ENCODE measurements around the gene PRKG1. TPM values are rescaled to one million over a fixed set of nuclear protein-coding genes. Genes with fewer than 3 reads are reported as not detected.

PRKG1 gene
- total and polyA plus RNA-seq, 2 of the 8 experiments (the other 6 are each of a cell fraction or from before 2014, with no cell fraction given): 4.2 to 15.2 TPM

GRCh38 chr10:52143338-52143737 is 1069.1 kb downstream of the PRKG1 start:
- POLR2A ChIA-PET (ENCODE audit: partially characterized antibody): interaction anchor here (1.2 kb wide), 1 partner anchor 17 kb away, joined by 3 read pairs; no protein-coding TSS in a partner anchor
- no peak overlapping the region for H4K91ac ChIP-seq (replicated peaks; ENCODE audit: insufficient read length, low read length)
- H2BK12ac ChIP-seq (ENCODE audit: low read depth, low read length): no peak overlapping the region
- H3K9ac ChIP-seq (replicated peaks in 1 of 4; ENCODE audit: extremely low read depth in 1 of 4, low read depth in 3 of 4, low read length in 3 of 4): no peak overlapping the region
- H3K4ac ChIP-seq (replicated peaks; ENCODE audit: insufficient read length, low read depth, low read length): no peak overlapping the region
- H3K4me2 ChIP-seq (ENCODE audit: insufficient read depth in 1 of 2, low read depth in 2 of 2, low read length in 2 of 2): no peak overlapping the region
- no peaks in the 10 kb centered on the region for H3K36me3 ChIP-seq (ENCODE audit: control insufficient read depth in 2 of 4, insufficient read depth in 4 of 4, low read length in 3 of 4)
- H3K9me3 ChIP-seq (ENCODE audit: insufficient read depth in 2 of 2, low read depth in 1 of 2, low read length in 1 of 2): no peaks in the 10 kb centered on the region
- H2BK5ac ChIP-seq (ENCODE audit: low read depth, low read length): no peak overlapping the region
- H3K4me3 ChIP-seq (ENCODE audit: extremely low read depth in 1 of 4, insufficient read depth in 2 of 4, low read depth in 3 of 4, low read length in 4 of 4): no peak overlapping the region
- TF ChIP-seq TAF1 (IDR thresholded peaks at IDR 0.05; ENCODE audit: low read depth, low read length) (no peak), TBP (IDR thresholded peaks at IDR 0.05; ENCODE audit: low read depth, low read length) (no peak), SIRT6 (IDR thresholded peaks at IDR 0.05; ENCODE audit: low read length) (no peak), USF2 (IDR thresholded peaks at IDR 0.05; ENCODE audit: low read length) (no peak), TAF7 (optimal IDR thresholded peaks at IDR 0.05; ENCODE audit: borderline replicate concordance, low read depth, low read length) (no peak), POU5F1 (IDR thresholded peaks at IDR 0.05; ENCODE audit: low read depth, low read length) (no peak), ATF3 (IDR thresholded peaks at IDR 0.05; ENCODE audit: insufficient read depth, low read depth, low read length) (no peak)
- DNase-seq (ENCODE audit: low read depth in 1 of 2, low spot score in 2 of 2) (no peak), FAIRE-seq (no peak)
- H3K18ac ChIP-seq (ENCODE audit: extremely low read depth, low read length): no peak overlapping the region
- H3K27ac ChIP-seq (ENCODE audit: low read depth, low read length): no peak overlapping the region
- no peak overlapping the region for H2BK20ac ChIP-seq (ENCODE audit: low read length)
- no peak overlapping the region for H3K56ac ChIP-seq (replicated peaks; ENCODE audit: insufficient read length, low read depth, low read length)
- H3K23me2 ChIP-seq (ENCODE audit: low read depth, low read length): no peaks in the 10 kb centered on the region; the same call in 1 of the 2 replicates
- H2AK5ac ChIP-seq (ENCODE audit: low read depth, low read length): 0 out of 2 replicates have a peak overlapping the region, but pooled peaks have one; percentile 41
- 73% methylated on average over 1 of the region's 1 CpG; no CpG with 5 or more reads in 1 of the 2 experiments for WGBS, 2 experiments (ENCODE audit: extremely low coverage in 1 of 2, insufficient coverage in 1 of 2, insufficient read length in 1 of 2, insufficient replicate concordance in 2 of 2, low coverage in 1 of 2, low lambda C conversion rate in 2 of 2, missing lambda C conversion rate in 1 of 2)
- no peak overlapping the region for H4K5ac ChIP-seq (ENCODE audit: insufficient read length, low read depth, low read length)
- no peak overlapping the region for H3K23ac ChIP-seq (ENCODE audit: insufficient read length)
- no peaks in the 10 kb centered on the region for H4K20me1 ChIP-seq (replicated peaks in 1 of 2; ENCODE audit: control insufficient read depth in 1 of 2, insufficient read depth in 2 of 2, low read length in 2 of 2)
- H2BK120ac ChIP-seq (replicated peaks; ENCODE audit: low read depth, low read length): no peak overlapping the region
- CTCF ChIA-PET (ENCODE audit: partially characterized antibody): interaction anchor here (1.4 to 2.1 kb wide), 2 partner anchors 29 to 73 kb away, joined by 3 to 4 read pairs; no protein-coding TSS in a partner anchor
- 0 out of 7 replicates have a peak, but pooled peaks cover 0 to 2% (median 0%) of the 10 kb centered on the region in 4 experiments for H3K4me1 ChIP-seq (replicated peaks in 1 of 4; ENCODE audit: control insufficient read depth in 3 of 4, insufficient read depth in 4 of 4, low read length in 3 of 4)
- H2AFZ ChIP-seq (ENCODE audit: low read length): no peak overlapping the region
- H2BK15ac ChIP-seq (ENCODE audit: low read length): no peak overlapping the region
- H3K27me3 ChIP-seq (replicated peaks in 1 of 4; ENCODE audit: control insufficient read depth in 3 of 4, extremely low read depth in 1 of 4, insufficient read depth in 3 of 4, low read length in 3 of 4): no peaks in the 10 kb centered on the region
- no peaks in the 10 kb centered on the region for H3K79me2 ChIP-seq (ENCODE audit: control insufficient read depth in 1 of 2, insufficient read depth in 2 of 2, low read length in 2 of 2)
- no peak overlapping the region for H3K14ac ChIP-seq (ENCODE audit: insufficient read length)
- H4K8ac ChIP-seq (ENCODE audit: extremely low read depth, insufficient read depth, low read length): no peak overlapping the region
- H3K79me1 ChIP-seq (ENCODE audit: low read depth, low read length): no peaks in the 10 kb centered on the region

Data from H1 (cell line).